ENCODE data around the gene SIT1.

GRCh38 chr9:35683323-35683722 lies 32.6 kb upstream of the SIT1 start:
- TF ChIP-seq CTCF (IDR thresholded peaks at IDR 0.05) (no peak), POLR2A (IDR thresholded peaks at IDR 0.05) (no peak)
